Activated naive CD8-positive, alpha-beta T cell treated with anti-CD3 and anti-CD28 coated beads, Interleukin-2, amount 10 ng/mL, durations not matched to agents 7 days and 5 days (primary cell): ENCODE measurements around the gene DIPK1C. TPM values are rescaled to one million over a fixed set of nuclear protein-coding genes. Genes with fewer than 3 reads are reported as not detected.

Source experiments
- ATAC-seq: fragments of 150-1000 bp; cut with Tn5 transposase; one replicate; pipeline ENCODE4 v1.10.0; 2021; ENCODE audit warnings: low read depth, moderate library complexity
- POLR2A ChIA-PET: fragments of 350-600 bp; sonication (Branson Sonifier 250); formaldehyde crosslinking; loops from one replicate; lab custom pipeline; 2021; ENCODE audit warnings: antibody characterized with exemption; lab: Charles Lee
- DNase-seq: peaks from one replicate; pipeline ENCODE4 v3.0.0; 2021
- H3K27ac Mint-ChIP-seq: one replicate; pipeline ENCODE4 v1.8.0; 2022; ENCODE audit warnings: mild to moderate bottlenecking, mixed read lengths
- H3K27me3 Mint-ChIP-seq: one replicate; pipeline ENCODE4 v1.8.0; 2022; ENCODE audit warnings: mild to moderate bottlenecking, moderate library complexity, mixed read lengths
- H3K36me3 Mint-ChIP-seq: one replicate; pipeline ENCODE4 v1.8.0; 2021; ENCODE audit warnings: mild to moderate bottlenecking, mixed read lengths
- H3K4me1 Mint-ChIP-seq: one replicate; pipeline ENCODE4 v1.8.0; 2021; ENCODE audit warnings: mixed read lengths
- H3K4me3 Mint-ChIP-seq: one replicate; pipeline ENCODE4 v1.8.0; 2022; ENCODE audit warnings: mild to moderate bottlenecking, moderate library complexity, mixed read lengths
- H3K9me3 Mint-ChIP-seq: one replicate; pipeline ENCODE4 v1.8.0; 2021; ENCODE audit warnings: mixed read lengths
- total RNA-seq, 2 experiments: library from RNA; stranded (reverse); gene quantifications; one replicate each; pipeline ENCODE4 v1.2.3, GENCODE V29; 2021

The DIPK1C gene
- total RNA-seq, 2 experiments from 2014 or later = not detected

DNA sequence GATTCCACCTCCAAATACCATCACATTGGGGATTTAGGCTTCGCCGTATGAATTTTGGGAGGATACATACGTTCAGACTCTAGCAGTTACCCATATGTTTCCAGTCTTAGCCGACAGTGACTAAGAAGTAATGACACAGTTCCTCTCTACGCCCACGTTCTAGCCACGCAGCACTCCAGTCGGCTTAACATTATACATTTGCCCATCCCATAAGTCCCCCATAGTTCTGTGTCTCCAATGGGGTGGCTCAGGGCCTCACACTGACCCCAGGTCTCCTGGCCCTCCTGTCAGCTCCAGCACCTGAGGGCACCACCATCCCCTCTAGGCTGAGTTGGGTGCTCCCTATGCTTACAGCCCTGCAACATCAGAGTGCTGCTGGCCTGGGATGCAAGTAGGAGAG lies 20.7 kb upstream of the DIPK1C start:
- Mint-ChIP-seq H3K9me3 (no peaks in the 10 kb centered on the region), H3K4me1 (peaks cover 1% of the 10 kb centered on the region), H3K4me3 (no peak overlapping the region), H3K36me3 (no peaks in the 10 kb centered on the region), H3K27me3 (peaks cover 3% of the 10 kb centered on the region), H3K27ac (no peak overlapping the region)
- DNase-seq (no peak), ATAC-seq (no peak)
- POLR2A ChIA-PET = no interaction called here

DNA sequence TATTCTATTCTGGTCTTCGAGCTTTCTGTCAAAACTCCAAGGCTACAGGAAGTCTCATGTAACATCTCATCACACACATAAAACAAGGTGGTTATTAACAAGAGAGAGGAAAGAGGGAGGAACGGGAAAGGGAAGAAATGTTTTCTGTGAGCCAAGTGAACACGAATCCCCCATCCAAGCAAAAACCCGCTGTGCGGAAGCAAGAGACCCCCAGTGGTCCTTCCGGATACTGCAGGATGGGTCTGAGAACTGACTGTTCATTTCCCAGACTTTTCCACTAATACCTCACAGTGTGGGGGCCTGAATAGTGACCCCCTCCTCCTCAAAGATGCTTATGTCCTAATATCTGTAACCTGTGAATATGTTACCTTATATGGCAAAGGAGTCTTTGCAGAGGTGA lies 19.0 kb upstream of the DIPK1C start:
- H3K4me3 Mint-ChIP-seq = no peak overlapping the region
- DNase-seq (no peak), ATAC-seq (no peak)
- H3K27me3 Mint-ChIP-seq = peaks cover 3% of the 10 kb centered on the region
- POLR2A ChIA-PET = no interaction called here
- peaks cover 1% of the 10 kb centered on the region for H3K4me1 Mint-ChIP-seq
- no peak overlapping the region for H3K27ac Mint-ChIP-seq
- H3K9me3 Mint-ChIP-seq = no peaks in the 10 kb centered on the region
- H3K36me3 Mint-ChIP-seq = no peaks in the 10 kb centered on the region

DNA sequence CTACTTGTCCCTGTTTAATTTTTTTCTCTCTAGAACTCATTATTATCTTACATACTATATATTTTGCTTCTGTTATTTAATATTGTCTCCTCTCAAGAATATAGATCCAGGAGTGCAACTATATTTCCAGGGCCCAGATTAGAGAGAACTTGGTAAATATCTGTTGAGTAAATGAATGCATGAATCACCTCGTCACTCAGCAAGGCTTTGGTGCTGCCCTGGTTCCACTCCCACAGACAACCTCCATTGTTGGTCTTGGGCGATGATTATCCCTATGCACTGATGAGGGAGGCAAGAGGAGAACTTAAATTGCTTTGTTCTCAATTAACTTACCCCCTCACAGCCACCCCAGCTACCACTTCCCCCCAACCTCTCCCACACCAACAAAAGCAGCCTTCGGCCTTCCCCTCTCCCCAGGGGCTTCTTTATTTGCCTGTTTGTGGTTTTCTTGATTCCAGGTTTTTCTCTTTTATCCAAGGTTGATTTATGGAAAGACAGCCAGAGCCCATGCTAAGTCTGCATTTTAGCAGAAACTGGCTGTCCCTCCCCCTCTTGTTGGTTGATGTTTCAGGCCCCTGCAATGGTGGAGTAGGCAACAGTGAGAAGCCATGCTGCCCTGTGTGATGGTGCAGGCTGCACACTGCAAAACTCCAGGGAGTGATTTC lies 17.0 kb upstream of the DIPK1C start:
- POLR2A ChIA-PET = no interaction called here
- Mint-ChIP-seq H3K36me3 (peaks cover 3% of the 10 kb centered on the region), H3K27me3 (peaks cover 13% of the 10 kb centered on the region), H3K4me1 (peaks cover 1% of the 10 kb centered on the region), H3K4me3 (no peak overlapping the region), H3K9me3 (peaks cover 6% of the 10 kb centered on the region), H3K27ac (no peak overlapping the region)
- ATAC-seq (no peak), DNase-seq (no peak)

DNA sequence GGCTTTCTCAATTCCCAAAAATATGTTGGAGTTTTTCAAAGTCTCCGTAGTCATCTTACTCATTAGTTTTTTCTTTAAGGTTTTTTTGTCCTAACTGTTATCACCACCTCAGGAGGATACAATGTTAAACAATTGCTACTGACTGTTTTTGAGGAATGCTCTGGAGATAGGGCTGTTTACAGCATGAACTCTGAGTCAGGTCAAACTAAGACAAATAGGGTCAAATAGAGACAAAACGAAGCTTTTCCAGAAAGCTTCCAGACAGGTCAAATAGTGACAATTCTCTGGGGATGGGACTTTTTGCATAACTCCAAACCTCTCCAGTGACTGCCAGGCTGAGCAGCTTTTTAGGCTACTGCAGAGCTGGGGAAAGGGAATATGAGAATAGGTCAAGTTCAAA lies 15.2 kb upstream of the DIPK1C start:
- POLR2A ChIA-PET = no interaction called here
- no peak for ATAC-seq
- H3K4me1 Mint-ChIP-seq = no peaks in the 10 kb centered on the region
- no peak overlapping the region for H3K4me3 Mint-ChIP-seq
- H3K9me3 Mint-ChIP-seq = peaks cover 6% of the 10 kb centered on the region
- DNase-seq = no peak
- no peak overlapping the region for H3K27ac Mint-ChIP-seq
- H3K36me3 Mint-ChIP-seq = peaks cover 3% of the 10 kb centered on the region
- H3K27me3 Mint-ChIP-seq = peaks cover 18% of the 10 kb centered on the region

DNA sequence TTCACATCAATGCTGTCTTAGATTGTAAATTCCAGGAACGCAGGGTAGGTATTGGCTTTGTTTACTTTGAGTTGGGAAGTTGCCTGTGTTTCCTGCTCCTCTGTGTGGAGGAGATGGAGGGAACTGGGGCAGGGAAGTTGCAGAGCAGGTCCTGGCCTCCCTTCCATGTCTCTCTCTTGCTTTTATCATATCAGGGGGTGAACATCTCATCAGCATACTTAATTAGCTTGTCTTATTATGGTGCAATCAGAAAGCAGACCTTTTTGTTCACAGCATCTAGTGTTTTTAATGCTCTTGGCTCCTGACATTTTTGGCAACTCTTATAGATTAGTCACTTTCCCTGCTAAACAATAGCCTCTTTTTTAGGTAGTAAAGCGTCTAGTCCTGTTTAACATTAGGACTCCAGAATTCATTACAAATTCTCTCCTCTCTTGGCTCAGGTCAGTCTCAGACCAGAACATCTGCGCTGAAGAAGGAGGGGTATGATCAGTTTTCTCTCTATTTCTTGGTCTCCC lies 11.5 kb upstream of the DIPK1C start:
- H3K27me3 Mint-ChIP-seq = peaks cover 18% of the 10 kb centered on the region
- no peaks in the 10 kb centered on the region for H3K4me1 Mint-ChIP-seq
- H3K36me3 Mint-ChIP-seq = peaks cover 3% of the 10 kb centered on the region
- ATAC-seq (no peak), DNase-seq (no peak)
- POLR2A ChIA-PET = no interaction called here
- no peak overlapping the region for H3K27ac Mint-ChIP-seq
- H3K4me3 Mint-ChIP-seq = no peak overlapping the region
- H3K9me3 Mint-ChIP-seq = peaks cover 6% of the 10 kb centered on the region

DNA sequence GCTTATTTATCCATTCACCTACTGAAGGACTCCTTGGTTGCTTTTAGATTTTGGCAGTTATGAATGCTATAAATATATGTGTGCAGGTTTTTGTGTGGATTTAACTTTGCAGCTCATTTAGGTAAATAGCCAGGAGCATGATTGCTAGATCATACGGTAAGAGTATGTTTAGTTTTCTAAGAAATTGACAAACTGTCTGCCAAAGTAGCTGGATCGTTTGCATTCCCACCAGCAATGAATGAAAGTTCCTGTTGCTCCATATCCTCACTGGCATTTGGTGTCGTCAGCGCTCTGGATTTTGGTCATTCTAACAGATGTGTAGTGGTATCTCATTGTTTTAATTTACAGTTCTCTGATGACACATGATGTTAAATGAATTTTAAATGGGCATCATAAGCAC lies 8.7 kb upstream of the DIPK1C start:
- no peak for DNase-seq
- H3K27me3 Mint-ChIP-seq = peaks cover 22% of the 10 kb centered on the region
- peaks cover 6% of the 10 kb centered on the region for H3K9me3 Mint-ChIP-seq
- no peak for ATAC-seq
- peaks cover 3% of the 10 kb centered on the region for H3K36me3 Mint-ChIP-seq
- H3K27ac Mint-ChIP-seq = no peak overlapping the region
- POLR2A ChIA-PET = no interaction called here
- H3K4me1 Mint-ChIP-seq = peaks cover 1% of the 10 kb centered on the region
- no peak overlapping the region for H3K4me3 Mint-ChIP-seq

DNA sequence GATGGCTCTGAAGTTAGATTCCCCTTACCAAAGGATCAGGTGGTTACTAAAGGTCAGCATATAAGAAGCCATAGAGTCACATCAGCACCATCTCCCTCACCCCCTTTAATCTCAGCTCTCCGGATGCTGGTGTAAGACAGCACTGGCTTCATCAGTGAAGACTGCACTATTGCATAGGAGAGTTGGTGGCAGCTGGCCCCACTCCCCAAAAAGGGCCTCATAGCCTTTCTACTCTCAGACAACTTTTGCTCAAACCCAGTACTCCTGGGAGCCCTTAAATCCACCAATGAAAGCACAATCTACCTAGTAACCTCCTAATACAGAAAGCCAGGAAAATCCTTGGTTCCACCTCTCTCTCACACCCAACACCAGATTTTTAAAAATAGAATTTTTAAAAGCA lies 6.9 kb upstream of the DIPK1C start:
- Mint-ChIP-seq H3K4me1 (peaks cover 4% of the 10 kb centered on the region), H3K4me3 (no peak overlapping the region), H3K9me3 (no peaks in the 10 kb centered on the region), H3K27ac (no peak overlapping the region), H3K36me3 (no peaks in the 10 kb centered on the region), H3K27me3 (peaks cover 24% of the 10 kb centered on the region)
- ATAC-seq = no peak
- DNase-seq = no peak
- POLR2A ChIA-PET = no interaction called here

DNA sequence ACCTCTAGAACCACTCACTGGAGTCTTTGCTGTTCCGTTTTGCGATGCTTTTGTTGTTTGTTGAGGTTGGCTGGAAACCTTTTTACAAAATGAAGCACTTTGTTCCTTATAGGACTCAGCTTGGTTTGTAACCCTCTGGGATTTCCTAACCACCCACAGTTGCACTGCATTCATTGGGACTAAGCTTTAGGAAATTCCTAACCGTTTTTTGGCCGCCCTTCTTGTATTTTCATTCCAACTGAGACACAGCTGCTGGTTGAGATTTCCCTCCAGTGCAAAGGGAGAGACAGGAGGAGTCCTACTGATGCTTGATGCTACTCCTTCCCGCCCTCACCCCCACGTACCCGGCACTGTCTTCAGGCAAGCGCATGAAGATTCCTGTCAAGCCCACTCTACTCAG lies 6.1 kb upstream of the DIPK1C start:
- Mint-ChIP-seq H3K36me3 (no peaks in the 10 kb centered on the region), H3K4me3 (no peak overlapping the region), H3K27me3 (peaks cover 27% of the 10 kb centered on the region), H3K27ac (no peak overlapping the region), H3K9me3 (no peaks in the 10 kb centered on the region), H3K4me1 (peaks cover 4% of the 10 kb centered on the region)
- DNase-seq = no peak
- POLR2A ChIA-PET = interaction anchor here (0.7 kb wide), 1 partner anchor 91 kb away, joined by 3 read pairs; no protein-coding TSS in a partner anchor
- no peak for ATAC-seq

DNA sequence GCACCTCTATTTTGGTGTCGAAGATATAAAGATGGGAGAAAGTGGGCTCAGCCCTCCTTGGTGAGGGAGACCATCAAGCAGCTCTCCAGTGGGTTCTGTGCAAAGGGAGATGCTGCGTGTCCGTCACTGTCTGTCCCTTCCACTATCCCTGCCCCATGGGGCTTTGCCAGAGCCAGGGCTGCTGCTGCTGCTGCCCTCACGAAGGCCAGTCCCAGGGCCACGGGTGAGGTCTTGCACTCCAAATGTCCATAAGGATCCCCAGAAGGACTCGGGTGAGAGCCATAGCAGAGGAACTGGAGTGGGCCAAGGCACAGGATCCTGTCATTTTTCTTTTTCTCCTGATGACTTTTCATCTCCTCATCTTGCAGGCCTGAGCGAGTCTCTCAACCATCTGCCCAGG lies 3.7 kb upstream of the DIPK1C start:
- ATAC-seq (no peak), DNase-seq (no peak)
- Mint-ChIP-seq H3K4me1 (peaks cover 6% of the 10 kb centered on the region), H3K27me3 (peaks cover 46% of the 10 kb centered on the region), H3K27ac (no peak overlapping the region), H3K4me3 (no peak overlapping the region), H3K36me3 (peaks cover 2% of the 10 kb centered on the region), H3K9me3 (no peaks in the 10 kb centered on the region)
- POLR2A ChIA-PET = no interaction called here

DNA sequence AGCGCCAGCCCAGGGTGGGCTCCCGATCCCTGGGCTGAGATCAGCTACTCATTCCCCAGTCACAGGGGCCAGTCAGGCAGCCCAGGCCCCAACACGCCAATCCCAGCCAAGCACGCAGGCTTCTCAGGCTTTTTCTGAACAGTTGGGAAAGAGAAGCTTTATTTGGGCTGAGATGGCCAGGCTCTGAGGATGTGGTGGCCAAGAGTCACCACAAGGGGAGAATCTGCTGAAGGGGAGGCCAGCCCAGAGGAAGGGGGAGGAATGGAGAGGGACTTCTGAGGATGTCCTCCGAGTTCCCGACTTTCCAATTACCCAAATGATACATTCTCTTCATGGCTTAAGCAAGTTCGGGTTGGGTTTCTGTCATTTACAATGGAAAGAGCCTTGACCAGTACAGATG lies 2.8 kb upstream of the DIPK1C start:
- no peak overlapping the region for H3K27ac Mint-ChIP-seq

DNA sequence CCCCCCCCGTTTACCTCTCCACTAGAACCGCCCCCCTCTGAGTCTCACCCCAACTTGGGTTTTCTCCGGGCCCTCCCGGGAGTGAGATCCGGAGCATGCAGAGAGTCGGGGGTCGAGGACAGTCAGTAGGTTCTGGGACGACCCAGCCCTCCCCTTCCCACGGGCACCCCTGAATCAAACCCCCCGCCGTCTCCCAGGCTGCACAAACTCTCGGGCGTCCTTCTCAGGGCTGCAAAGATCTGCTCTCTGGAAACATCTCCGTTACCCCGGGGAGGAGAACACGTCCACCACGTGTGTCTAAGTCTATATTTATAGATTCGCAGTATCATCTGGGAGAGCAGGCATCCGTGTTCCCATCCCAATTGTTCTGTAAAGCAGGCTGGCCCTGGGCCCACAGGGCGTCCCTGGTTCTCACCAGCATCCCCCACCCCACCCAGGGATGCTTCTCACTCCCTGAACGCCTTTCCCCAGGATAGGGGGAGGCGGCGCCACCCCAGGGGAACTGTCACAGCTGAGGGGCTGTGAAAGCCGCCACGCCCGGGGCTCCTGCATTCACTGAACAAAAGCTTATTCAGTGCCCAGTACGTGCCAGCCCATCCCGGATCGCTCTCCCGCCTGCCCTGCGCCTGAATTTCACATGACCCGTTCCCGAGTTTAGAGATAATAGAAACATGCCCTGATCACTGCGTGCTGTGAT lies 765 bp upstream of the DIPK1C start:
- POLR2A ChIA-PET = no interaction called here
- ATAC-seq = no peak
- no peaks in the 10 kb centered on the region for H3K9me3 Mint-ChIP-seq
- no peak for DNase-seq
- H3K4me1 Mint-ChIP-seq = peaks cover 6% of the 10 kb centered on the region
- peaks cover 2% of the 10 kb centered on the region for H3K36me3 Mint-ChIP-seq
- no peak overlapping the region for H3K27ac Mint-ChIP-seq
- peak overlapping the region; percentile 82 for H3K4me3 Mint-ChIP-seq
- H3K27me3 Mint-ChIP-seq = peaks cover 65% of the 10 kb centered on the region

More for the DNA sequence above, 2.8 kb upstream of the DIPK1C start:
- no peaks in the 10 kb centered on the region for H3K9me3 Mint-ChIP-seq
- DNase-seq (no peak), ATAC-seq (no peak)
- peaks cover 53% of the 10 kb centered on the region for H3K27me3 Mint-ChIP-seq
- no peak overlapping the region for H3K4me3 Mint-ChIP-seq
- H3K36me3 Mint-ChIP-seq = peaks cover 2% of the 10 kb centered on the region
- POLR2A ChIA-PET = no interaction called here
- H3K4me1 Mint-ChIP-seq = peaks cover 6% of the 10 kb centered on the region

DNA sequence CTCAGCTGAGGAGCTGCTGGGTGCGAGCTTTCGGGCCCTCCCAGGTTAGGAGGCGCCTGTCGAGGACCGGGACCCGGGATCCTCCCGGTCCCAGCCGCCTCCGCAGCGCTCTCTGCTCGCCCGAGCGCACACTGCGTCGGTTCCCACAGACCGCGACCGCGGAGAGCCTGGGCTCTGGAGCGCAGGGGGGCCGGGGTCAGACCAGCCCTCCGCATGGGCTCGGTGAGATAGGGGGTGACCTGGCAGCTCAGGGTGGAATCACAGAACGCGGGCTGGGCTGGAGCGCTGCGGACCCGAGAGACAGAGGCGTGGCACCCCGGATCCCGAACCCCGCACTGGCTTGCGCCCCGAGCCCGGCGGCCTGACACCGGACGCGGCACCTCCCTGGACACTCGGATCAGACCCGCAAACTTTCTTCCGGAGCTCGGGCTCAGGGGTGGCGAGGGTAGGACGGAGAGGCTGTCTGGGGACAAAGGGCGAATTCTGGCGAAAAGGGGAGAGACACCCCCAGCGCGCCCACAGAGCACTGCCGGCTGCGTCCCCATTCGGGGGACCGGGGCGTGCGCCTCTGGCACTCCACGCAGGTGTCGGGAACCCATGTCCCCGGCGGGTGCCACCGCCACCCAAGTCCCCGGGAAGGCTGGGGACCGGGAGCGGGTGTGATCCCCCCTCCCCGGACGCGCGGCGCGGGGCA lies 612 bp downstream of the DIPK1C start:
- peak; percentile 30 for ATAC-seq
- peaks cover 2% of the 10 kb centered on the region for H3K36me3 Mint-ChIP-seq
- H3K27me3 Mint-ChIP-seq = peaks cover 71% of the 10 kb centered on the region
- H3K4me1 Mint-ChIP-seq = peaks cover 6% of the 10 kb centered on the region
- peak; percentile 34 for DNase-seq
- no peaks in the 10 kb centered on the region for H3K9me3 Mint-ChIP-seq
- H3K27ac Mint-ChIP-seq = no peak overlapping the region
- peak overlapping the region; percentile 22 for H3K4me3 Mint-ChIP-seq
- POLR2A ChIA-PET = no interaction called here

DNA sequence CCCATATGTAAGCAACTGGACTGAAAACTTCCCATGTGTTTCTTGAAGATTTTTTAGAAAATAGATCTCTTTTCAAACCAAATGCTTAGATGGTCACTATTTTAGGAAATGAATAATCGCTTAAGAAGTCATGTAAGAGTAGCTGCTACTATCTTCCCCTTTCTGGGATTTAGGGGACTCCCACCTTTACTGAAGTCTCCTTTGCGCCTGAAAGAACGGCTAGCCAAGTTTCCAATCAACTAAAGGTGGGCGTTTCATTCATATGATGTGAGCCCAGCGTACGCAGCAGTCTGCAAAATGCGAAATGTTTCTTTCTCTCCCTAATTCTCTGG lies 1.1 kb downstream of the DIPK1C start:
- peaks cover 2% of the 10 kb centered on the region for H3K36me3 Mint-ChIP-seq
- H3K27me3 Mint-ChIP-seq = peaks cover 75% of the 10 kb centered on the region
- no peak for DNase-seq
- H3K9me3 Mint-ChIP-seq = no peaks in the 10 kb centered on the region
- POLR2A ChIA-PET = no interaction called here
- H3K4me1 Mint-ChIP-seq = peaks cover 5% of the 10 kb centered on the region
- no peak for ATAC-seq
- H3K27ac Mint-ChIP-seq = no peak overlapping the region
- peak overlapping the region; percentile 22 for H3K4me3 Mint-ChIP-seq

DNA sequence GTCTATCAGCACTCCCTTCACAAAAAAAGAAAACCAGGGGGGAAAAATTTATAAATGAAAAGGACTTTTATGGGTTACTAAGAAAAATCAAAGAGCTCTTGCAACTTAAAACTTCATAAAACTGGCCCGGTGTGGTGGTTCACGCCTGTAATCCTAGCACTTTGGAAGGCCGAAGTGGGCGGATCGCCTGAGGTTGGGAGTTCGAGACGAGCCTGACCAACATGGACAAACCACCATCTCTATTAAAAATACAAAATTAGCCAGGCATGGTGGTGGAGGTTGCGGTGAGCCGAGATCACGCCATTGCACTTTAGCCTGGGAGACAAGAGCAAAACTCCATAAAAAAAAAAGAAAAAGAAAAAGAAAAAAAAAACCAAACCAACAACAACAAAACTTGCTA lies 1.7 kb downstream of the DIPK1C start:
- ATAC-seq = no peak
- no peak overlapping the region for H3K4me3 Mint-ChIP-seq
- POLR2A ChIA-PET = no interaction called here
- H3K27me3 Mint-ChIP-seq = peaks cover 75% of the 10 kb centered on the region
- peaks cover 2% of the 10 kb centered on the region for H3K36me3 Mint-ChIP-seq
- H3K4me1 Mint-ChIP-seq = peaks cover 5% of the 10 kb centered on the region
- H3K9me3 Mint-ChIP-seq = no peaks in the 10 kb centered on the region
- no peak overlapping the region for H3K27ac Mint-ChIP-seq
- no peak for DNase-seq
